ENCODE results near the gene B2M. TPM values are rescaled to one million over a fixed set of nuclear protein-coding genes. Genes with fewer than 3 reads are reported as not detected.
"Not testable (repeated sequence)": the region's sequence is repeated elsewhere in the genome, so short reads cannot be mapped to it uniquely, and the experiment has no call there.

B2M gene
- total RNA-seq, 1 donor from 2014 or later: 595 TPM

- H3K27ac Mint-ChIP-seq (ENCODE audit: unreplicated experiment): no peak overlapping the region
- DNase-seq (ENCODE audit: low spot score): no peak
- H3K4me3 Mint-ChIP-seq (ENCODE audit: unreplicated experiment): no peak overlapping the region
- no peaks in the 10 kb centered on the region for H3K4me1 Mint-ChIP-seq (ENCODE audit: low read depth)
- peaks cover 9% of the 10 kb centered on the region for H3K9me3 Mint-ChIP-seq (ENCODE audit: low read depth)
- no peak for TF ChIP-seq CTCF (IDR thresholded peaks at IDR 0.05)
- H3K36me3 Mint-ChIP-seq (ENCODE audit: low read depth): peaks cover under 1% of the 10 kb centered on the region
- peaks cover 32% of the 10 kb centered on the region for H3K27me3 Mint-ChIP-seq (ENCODE audit: low read depth)
These were observed 16.9 kb upstream of the B2M start for GRCh38 chr15:44694416-44694815.

GRCh38 chr15:44695294-44695693 lies 16.0 kb upstream of the B2M start:
- Mint-ChIP-seq H3K27ac (ENCODE audit: unreplicated experiment) (no peak overlapping the region), H3K4me1 (ENCODE audit: low read depth) (no peaks in the 10 kb centered on the region), H3K9me3 (ENCODE audit: low read depth) (peaks cover 15% of the 10 kb centered on the region), H3K27me3 (ENCODE audit: low read depth) (peaks cover 38% of the 10 kb centered on the region), H3K4me3 (ENCODE audit: unreplicated experiment) (no peak overlapping the region), H3K36me3 (ENCODE audit: low read depth) (peaks cover 4% of the 10 kb centered on the region)
- TF ChIP-seq CTCF (IDR thresholded peaks at IDR 0.05): no peak
- DNase-seq (ENCODE audit: low spot score): no peak

GRCh38 chr15:44697014-44697413 lies 14.3 kb upstream of the B2M start:
- H3K4me3 Mint-ChIP-seq (ENCODE audit: unreplicated experiment): no peak overlapping the region
- DNase-seq (ENCODE audit: low spot score): no peak
- H3K27me3 Mint-ChIP-seq (ENCODE audit: low read depth): peaks cover 45% of the 10 kb centered on the region
- no peak overlapping the region for H3K27ac Mint-ChIP-seq (ENCODE audit: unreplicated experiment)
- no peaks in the 10 kb centered on the region for H3K4me1 Mint-ChIP-seq (ENCODE audit: low read depth)
- peaks cover 8% of the 10 kb centered on the region for H3K36me3 Mint-ChIP-seq (ENCODE audit: low read depth)
- TF ChIP-seq CTCF (IDR thresholded peaks at IDR 0.05): no peak
- H3K9me3 Mint-ChIP-seq (ENCODE audit: low read depth): peaks cover 24% of the 10 kb centered on the region

- no peak overlapping the region for H3K4me3 Mint-ChIP-seq (ENCODE audit: unreplicated experiment)
- H3K4me1 Mint-ChIP-seq (ENCODE audit: low read depth): no peaks in the 10 kb centered on the region
- DNase-seq (ENCODE audit: low spot score): no peak
- H3K36me3 Mint-ChIP-seq (ENCODE audit: low read depth): peaks cover 13% of the 10 kb centered on the region
- peaks cover 38% of the 10 kb centered on the region for H3K9me3 Mint-ChIP-seq (ENCODE audit: low read depth)
- no peak overlapping the region for H3K27ac Mint-ChIP-seq (ENCODE audit: unreplicated experiment)
- no peak for TF ChIP-seq CTCF (IDR thresholded peaks at IDR 0.05)
- H3K27me3 Mint-ChIP-seq (ENCODE audit: low read depth): peaks cover 45% of the 10 kb centered on the region
These were observed 12.7 kb upstream of the B2M start for GRCh38 chr15:44698641-44699040.

- not testable (repeated sequence) for H3K4me1 Mint-ChIP-seq (ENCODE audit: low read depth); DNase-seq (ENCODE audit: low spot score); H3K4me3 Mint-ChIP-seq (ENCODE audit: unreplicated experiment); H3K27ac Mint-ChIP-seq (ENCODE audit: unreplicated experiment)
- peaks cover 35% of the 10 kb centered on the region for H3K27me3 Mint-ChIP-seq (ENCODE audit: low read depth)
- peaks cover 44% of the 10 kb centered on the region for H3K9me3 Mint-ChIP-seq (ENCODE audit: low read depth)
- H3K36me3 Mint-ChIP-seq (ENCODE audit: low read depth): peaks cover 15% of the 10 kb centered on the region
These were observed 10.6 kb upstream of the B2M start for GRCh38 chr15:44700676-44701075.

- Mint-ChIP-seq H3K27ac (ENCODE audit: unreplicated experiment) (no peak overlapping the region), H3K36me3 (ENCODE audit: low read depth) (peaks cover 8% of the 10 kb centered on the region), H3K4me1 (ENCODE audit: low read depth) (peaks cover 7% of the 10 kb centered on the region), H3K4me3 (ENCODE audit: unreplicated experiment) (no peak overlapping the region), H3K27me3 (ENCODE audit: low read depth) (peaks cover 4% of the 10 kb centered on the region), H3K9me3 (ENCODE audit: low read depth) (peaks cover 24% of the 10 kb centered on the region)
- no peak for TF ChIP-seq CTCF (IDR thresholded peaks at IDR 0.05)
- DNase-seq (ENCODE audit: low spot score): no peak
These were observed 5.3 kb upstream of the B2M start for GRCh38 chr15:44705986-44706385.
